Measurements from ENCODE around the gene TSPAN4. TPM values are rescaled to one million over a fixed set of nuclear protein-coding genes. Genes with fewer than 3 reads are reported as not detected.

The TSPAN4 gene
- total and polyA plus RNA-seq, 2 of the 13 experiments (the other 11 are each of a cell fraction or from before 2014, with no cell fraction given) = 31.7 to 68.3 TPM

GRCh38 chr11:809287-810039, 33.2 kb upstream of the TSPAN4 start, which contains the start of gene RPLP2 (continued):
- TF ChIP-seq THRA (CRISPR knock-in tag; IDR thresholded peaks at IDR 0.05; ENCODE audit: borderline replicate concordance) (peak; percentile 49; the same call in 1 of the 2 replicates), RBM22 (optimal IDR thresholded peaks at IDR 0.05; ENCODE audit: low read length) (peak; percentile 68), ZNF326 (CRISPR knock-in tag; IDR thresholded peaks at IDR 0.05; ENCODE audit: borderline replicate concordance) (no peak), ZNF746 (CRISPR knock-in tag; IDR thresholded peaks at IDR 0.05) (0 out of 2 replicates have a peak, but pooled peaks have one; percentile 7), PHF8 (CRISPR knock-in tag; IDR thresholded peaks at IDR 0.05) (peak; percentile 100), GRHL1 (CRISPR knock-in tag; conservative IDR thresholded peaks at IDR 0.05) (no peak), ETS1 (CRISPR knock-in tag; IDR thresholded peaks at IDR 0.05) (no peak), SIX4 (CRISPR knock-in tag; IDR thresholded peaks at IDR 0.05) (no peak), PHB2 (IDR thresholded peaks at IDR 0.05; ENCODE audit: partially characterized antibody) (no peak), ZNF740 (CRISPR knock-in tag; IDR thresholded peaks at IDR 0.05) (0 out of 2 replicates have a peak, but pooled peaks have one; percentile 10), ZNF317 (CRISPR knock-in tag; IDR thresholded peaks at IDR 0.05) (0 out of 2 replicates have a peak, but pooled peaks have one; percentile 35), CREM (IDR thresholded peaks at IDR 0.05) (peak; percentile 99), CREM (CRISPR knock-in tag; IDR thresholded peaks at IDR 0.05) (peak; percentile 81), ZNF891 (CRISPR knock-in tag; IDR thresholded peaks at IDR 0.05) (peak; percentile 71), PAX8 (CRISPR knock-in tag; IDR thresholded peaks at IDR 0.05; ENCODE audit: borderline replicate concordance) (no peak), ZNF547 (CRISPR knock-in tag; IDR thresholded peaks at IDR 0.05) (peak; percentile 23), ARID3A (IDR thresholded peaks at IDR 0.05; ENCODE audit: low read depth, low read length) (no peak), NPAS2 (CRISPR knock-in tag; IDR thresholded peaks at IDR 0.05; ENCODE audit: borderline replicate concordance) (no peak), ZNF367 (CRISPR knock-in tag; IDR thresholded peaks at IDR 0.05; ENCODE audit: borderline replicate concordance) (no peak), ZNF761 (CRISPR knock-in tag; conservative IDR thresholded peaks at IDR 0.05) (peak; percentile 76), SOX5 (CRISPR knock-in tag; IDR thresholded peaks at IDR 0.05; ENCODE audit: borderline replicate concordance) (peak; percentile 27; the same call in 1 of the 2 replicates)
